ENCODE results near the gene TRIM46. TPM values are rescaled to one million over a fixed set of nuclear protein-coding genes. Genes with fewer than 3 reads are reported as not detected.
A peak's percentile ranks its signal among the peaks of the same experiment; 100 is the strongest.

The TRIM46 gene
- total and polyA plus RNA-seq, 2 of the 13 experiments (the other 11 are each of a cell fraction or from before 2014, with no cell fraction given) = 0.04 to 0.09 TPM

GRCh38 chr1:155172732-155173477 lies 744 bp upstream of the TRIM46 start, which contains the start of gene KRTCAP2 (continued):
- TF ChIP-seq ZBTB40 (IDR thresholded peaks at IDR 0.05) (no peak), ZBTB40 (CRISPR knock-in tag; IDR thresholded peaks at IDR 0.05) (no peak), DPF2 (CRISPR knock-in tag; IDR thresholded peaks at IDR 0.05; ENCODE audit: borderline replicate concordance, low read depth) (no peak), TAF15 (IDR thresholded peaks at IDR 0.05; ENCODE audit: low read depth, low read length, poor library complexity, severe bottlenecking) (no peak), RNF2 (conservative IDR thresholded peaks at IDR 0.05; ENCODE audit: low read depth) (no peak), DR1 (CRISPR knock-in tag; IDR thresholded peaks at IDR 0.05) (peak; percentile 72; the same call in 1 of the 2 replicates), TBX2 (CRISPR knock-in tag; IDR thresholded peaks at IDR 0.05; ENCODE audit: borderline replicate concordance) (peak; percentile 76), YEATS2 (CRISPR knock-in tag; IDR thresholded peaks at IDR 0.05; ENCODE audit: borderline replicate concordance) (peak; percentile 97; the same call in 1 of the 2 replicates)
- TF ChIP-seq, protein P1, sequence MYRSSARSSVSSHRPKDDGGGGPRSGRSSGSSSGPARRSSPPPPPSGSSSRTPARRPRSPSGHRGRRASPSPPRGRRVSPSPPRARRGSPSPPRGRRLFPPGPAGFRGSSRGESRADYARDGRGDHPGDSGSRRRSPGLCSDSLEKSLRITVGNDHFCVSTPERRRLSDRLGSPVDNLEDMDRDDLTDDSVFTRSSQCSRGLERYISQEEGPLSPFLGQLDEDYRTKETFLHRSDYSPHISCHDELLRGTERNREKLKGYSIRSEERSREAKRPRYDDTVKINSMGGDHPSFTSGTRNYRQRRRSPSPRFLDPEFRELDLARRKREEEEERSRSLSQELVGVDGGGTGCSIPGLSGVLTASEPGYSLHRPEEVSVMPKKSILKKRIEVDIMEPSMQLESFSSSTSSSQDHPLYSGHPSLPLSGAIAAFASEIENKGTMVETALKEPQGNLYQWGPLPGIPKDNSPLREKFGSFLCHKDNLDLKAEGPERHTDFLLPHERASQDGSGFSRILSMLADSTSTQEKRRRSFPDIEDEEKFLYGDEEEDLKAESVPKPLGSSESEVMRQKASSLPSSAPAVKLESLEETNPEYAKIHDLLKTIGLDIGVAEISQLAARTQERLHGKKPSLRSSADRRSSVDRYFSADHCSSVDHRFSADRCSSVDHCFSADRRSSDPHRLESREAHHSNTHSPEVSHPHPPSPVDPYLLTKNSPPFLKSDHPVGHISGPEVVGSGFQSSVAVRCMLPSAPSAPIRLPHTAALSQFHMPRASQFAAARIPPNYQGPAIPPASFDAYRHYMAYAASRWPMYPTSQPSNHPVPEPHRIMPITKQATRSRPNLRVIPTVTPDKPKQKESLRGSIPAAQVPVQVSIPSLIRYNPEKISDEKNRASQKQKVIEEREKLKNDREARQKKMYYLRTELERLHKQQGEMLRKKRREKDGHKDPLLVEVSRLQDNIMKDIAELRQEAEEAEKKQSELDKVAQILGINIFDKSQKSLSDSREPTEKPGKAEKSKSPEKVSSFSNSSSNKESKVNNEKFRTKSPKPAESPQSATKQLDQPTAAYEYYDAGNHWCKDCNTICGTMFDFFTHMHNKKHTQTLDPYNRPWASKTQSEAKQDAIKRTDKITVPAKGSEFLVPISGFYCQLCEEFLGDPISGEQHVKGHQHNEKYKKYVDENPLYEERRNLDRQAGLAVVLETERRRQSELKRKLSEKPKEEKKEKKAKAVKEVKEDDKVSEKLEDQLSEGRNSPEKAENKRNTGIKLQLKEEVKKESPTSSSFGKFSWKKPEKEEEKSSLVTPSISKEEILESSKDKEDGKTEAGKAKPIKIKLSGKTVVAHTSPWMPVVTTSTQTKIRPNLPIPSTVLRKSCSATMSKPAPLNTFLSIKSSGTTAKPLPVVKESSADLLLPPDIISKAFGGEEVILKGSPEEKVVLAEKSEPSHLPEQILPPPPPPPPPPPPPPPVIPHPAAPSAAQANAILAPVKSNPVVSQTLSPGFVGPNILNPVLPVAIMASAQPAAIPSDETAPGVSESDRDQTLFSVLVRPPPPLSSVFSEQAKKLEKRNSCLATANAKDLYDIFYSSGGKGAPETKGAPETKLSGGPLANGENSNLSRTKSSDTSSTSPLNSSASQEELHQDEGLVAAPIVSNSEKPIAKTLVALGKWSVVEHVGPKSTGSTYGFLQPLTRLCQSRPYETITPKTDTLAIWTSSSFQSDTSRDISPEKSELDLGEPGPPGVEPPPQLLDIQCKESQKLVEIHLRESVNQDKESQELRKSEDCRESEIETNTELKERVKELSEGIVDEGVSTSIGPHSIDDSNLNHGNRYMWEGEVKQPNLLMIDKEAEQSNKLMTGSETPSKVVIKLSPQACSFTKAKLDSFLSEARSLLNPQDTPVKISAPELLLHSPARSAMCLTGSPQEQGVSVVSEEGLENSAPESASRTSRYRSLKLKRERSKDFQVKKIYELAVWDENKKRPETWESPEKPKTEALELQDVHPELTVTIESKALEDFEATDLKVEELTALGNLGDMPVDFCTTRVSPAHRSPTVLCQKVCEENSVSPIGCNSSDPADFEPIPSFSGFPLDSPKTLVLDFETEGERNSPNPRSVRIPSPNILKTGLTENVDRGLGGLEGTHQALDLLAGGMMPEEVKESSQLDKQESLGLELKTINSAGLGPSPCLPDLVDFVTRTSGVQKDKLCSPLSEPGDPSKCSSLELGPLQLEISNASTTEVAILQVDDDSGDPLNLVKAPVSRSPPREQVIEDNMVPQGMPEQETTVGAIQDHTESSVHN (CRISPR knock-in tag; IDR thresholded peaks at IDR 0.05) = no peak
- TF ChIP-seq, protein P2, sequence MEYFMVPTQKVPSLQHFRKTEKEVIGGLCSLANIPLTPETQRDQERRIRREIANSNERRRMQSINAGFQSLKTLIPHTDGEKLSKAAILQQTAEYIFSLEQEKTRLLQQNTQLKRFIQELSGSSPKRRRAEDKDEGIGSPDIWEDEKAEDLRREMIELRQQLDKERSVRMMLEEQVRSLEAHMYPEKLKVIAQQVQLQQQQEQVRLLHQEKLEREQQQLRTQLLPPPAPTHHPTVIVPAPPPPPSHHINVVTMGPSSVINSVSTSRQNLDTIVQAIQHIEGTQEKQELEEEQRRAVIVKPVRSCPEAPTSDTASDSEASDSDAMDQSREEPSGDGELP (IDR thresholded peaks at IDR 0.05; ENCODE audit: borderline replicate concordance, low read depth) = no peak
